DOHH2 (cell line): Measurements from ENCODE around the gene FAM53A.

Experiments used
- H3F3A ChIP-seq: fragments of 200-600 bp; sonication (generic), shearing (Covaris generic); 2 replicates; pipeline ENCODE4 v1.6.0; 2016; ENCODE audit warnings: antibody characterized with exemption, mild to moderate bottlenecking; ENCODE audit not compliant: control insufficient read depth, insufficient read depth
- H3K27ac ChIP-seq: fragments of 200-600 bp; sonication (generic); 2 replicates; pipeline ENCODE4 v1.5.1; 2014; ENCODE audit warnings: low read depth, mild to moderate bottlenecking, low read length, moderate library complexity
- H3K27me3 ChIP-seq: fragments of 200-600 bp; sonication (generic); 2 replicates; pipeline ENCODE4 v1.6.1; 2014; ENCODE audit warnings: mild to moderate bottlenecking, low read length, mixed read lengths; ENCODE audit not compliant: control insufficient read depth
- H3K36me3 ChIP-seq: fragments of 200-600 bp; sonication (generic); 2 replicates; pipeline ENCODE4 v1.6.1; 2014; ENCODE audit warnings: mild to moderate bottlenecking, low read length, moderate library complexity, mixed read lengths; ENCODE audit not compliant: control insufficient read depth
- H3K4me1 ChIP-seq: fragments of 200-600 bp; sonication (generic); 2 replicates; pipeline ENCODE4 v1.6.1; 2014; ENCODE audit warnings: mild to moderate bottlenecking, low read length, mixed read lengths; ENCODE audit not compliant: control insufficient read depth
- H3K4me2 ChIP-seq: fragments of 200-600 bp; sonication (generic); 2 replicates; pipeline ENCODE4 v1.6.0; 2014; ENCODE audit warnings: mild to moderate bottlenecking, low read length, moderate library complexity
- H3K4me3 ChIP-seq: fragments of 200-600 bp; sonication (generic); 2 replicates; pipeline ENCODE4 v1.5.1; 2014; ENCODE audit warnings: mild to moderate bottlenecking, low read length, mixed read lengths
- H3K79me2 ChIP-seq: fragments of 200-600 bp; sonication (generic); 2 replicates; pipeline ENCODE4 v1.6.1; 2014; ENCODE audit warnings: mild to moderate bottlenecking, low read length, mixed read lengths; ENCODE audit not compliant: control insufficient read depth
- H3K9me2 ChIP-seq: fragments of 200-600 bp; sonication (generic); replicated peaks from 2 replicates; pipeline ENCODE4 v1.6.1; 2014; ENCODE audit warnings: mild to moderate bottlenecking, low read length, mixed read lengths; ENCODE audit not compliant: control insufficient read depth
- H3K9me3 ChIP-seq: fragments of 200-600 bp; sonication (generic); 2 replicates; pipeline ENCODE4 v1.6.1; 2014; ENCODE audit warnings: antibody characterized with exemption, low read length, mixed read lengths; ENCODE audit not compliant: control insufficient read depth, insufficient read depth
- H4K20me1 ChIP-seq: fragments of 200-600 bp; sonication (generic); 2 replicates; pipeline ENCODE4 v1.6.0; 2014; ENCODE audit warnings: low read depth, mild to moderate bottlenecking, antibody characterized with exemption, low read length, moderate library complexity; ENCODE audit not compliant: control insufficient read depth, insufficient read depth
- EZH2phosphoT487 ChIP-seq: fragments of 200-600 bp; sonication (generic); IDR thresholded peaks from 2 replicates; pipeline ENCODE4 v1.6.1; 2017; ENCODE audit warnings: borderline replicate concordance, mild to moderate bottlenecking, antibody characterized with exemption, low read length, moderate library complexity, mixed read lengths
- TF ChIP-seq, protein P1 (sequence below): fragments of 200-600 bp; sonication (generic); IDR thresholded peaks from one replicate; pipeline ENCODE4 v1.5.1; 2014; ENCODE audit warnings: antibody characterized with exemption, mild to moderate bottlenecking, low read depth, low read length; ENCODE audit not compliant: poor library complexity, severe bottlenecking

FAM53A gene

DNA sequence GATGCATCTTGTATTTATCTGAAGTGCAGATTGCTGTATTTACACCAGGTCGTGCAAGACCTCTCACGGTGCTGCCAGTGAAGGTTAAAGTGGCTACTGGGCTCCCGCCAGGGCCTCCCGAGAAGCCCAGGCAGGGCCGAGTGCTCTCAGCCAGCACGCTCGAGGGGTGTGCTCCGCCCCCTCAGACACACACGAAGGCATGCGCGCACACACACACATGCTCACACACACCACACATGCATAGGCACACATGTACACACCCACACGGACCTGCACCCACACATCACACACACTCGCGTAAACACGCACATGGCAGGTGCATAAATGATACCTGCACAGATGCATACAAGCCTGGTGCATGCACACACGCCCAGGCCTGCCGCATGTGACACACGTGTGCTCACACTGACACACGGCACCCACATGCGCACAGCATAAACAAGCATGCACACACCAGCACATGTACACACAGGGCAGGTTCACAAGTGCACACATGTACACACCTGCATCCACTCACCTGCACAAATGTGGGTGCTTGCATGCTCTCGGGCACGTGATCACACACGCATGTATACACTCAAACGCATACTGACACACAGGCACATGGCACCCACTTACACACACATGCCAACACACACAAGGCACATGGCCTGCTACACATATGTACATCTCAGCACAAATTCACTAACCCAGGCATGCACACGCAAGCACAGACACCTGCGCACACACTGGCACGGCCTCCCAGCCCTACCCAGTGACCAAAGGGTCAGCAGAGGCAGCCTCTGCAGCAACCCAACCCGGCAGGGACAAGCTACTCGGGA is 71.6 kb downstream of the FAM53A start:
- Histone ChIP-seq H4K20me1 (no peaks in the 10 kb centered on the region), H3K9me3 (no peaks in the 10 kb centered on the region), H3K4me1 (no peaks in the 10 kb centered on the region), H3K4me2 (no peak overlapping the region), H3F3A (no peaks in the 10 kb centered on the region), H3K27ac (no peak overlapping the region), H3K79me2 (no peaks in the 10 kb centered on the region), H3K36me3 (no peaks in the 10 kb centered on the region), H3K4me3 (no peak overlapping the region), H3K9me2 (no peaks in the 10 kb centered on the region), H3K27me3 (no peaks in the 10 kb centered on the region)
- TF ChIP-seq, protein P1, sequence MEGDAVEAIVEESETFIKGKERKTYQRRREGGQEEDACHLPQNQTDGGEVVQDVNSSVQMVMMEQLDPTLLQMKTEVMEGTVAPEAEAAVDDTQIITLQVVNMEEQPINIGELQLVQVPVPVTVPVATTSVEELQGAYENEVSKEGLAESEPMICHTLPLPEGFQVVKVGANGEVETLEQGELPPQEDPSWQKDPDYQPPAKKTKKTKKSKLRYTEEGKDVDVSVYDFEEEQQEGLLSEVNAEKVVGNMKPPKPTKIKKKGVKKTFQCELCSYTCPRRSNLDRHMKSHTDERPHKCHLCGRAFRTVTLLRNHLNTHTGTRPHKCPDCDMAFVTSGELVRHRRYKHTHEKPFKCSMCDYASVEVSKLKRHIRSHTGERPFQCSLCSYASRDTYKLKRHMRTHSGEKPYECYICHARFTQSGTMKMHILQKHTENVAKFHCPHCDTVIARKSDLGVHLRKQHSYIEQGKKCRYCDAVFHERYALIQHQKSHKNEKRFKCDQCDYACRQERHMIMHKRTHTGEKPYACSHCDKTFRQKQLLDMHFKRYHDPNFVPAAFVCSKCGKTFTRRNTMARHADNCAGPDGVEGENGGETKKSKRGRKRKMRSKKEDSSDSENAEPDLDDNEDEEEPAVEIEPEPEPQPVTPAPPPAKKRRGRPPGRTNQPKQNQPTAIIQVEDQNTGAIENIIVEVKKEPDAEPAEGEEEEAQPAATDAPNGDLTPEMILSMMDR, result no peak
- no peak for TF ChIP-seq EZH2phosphoT487

DNA sequence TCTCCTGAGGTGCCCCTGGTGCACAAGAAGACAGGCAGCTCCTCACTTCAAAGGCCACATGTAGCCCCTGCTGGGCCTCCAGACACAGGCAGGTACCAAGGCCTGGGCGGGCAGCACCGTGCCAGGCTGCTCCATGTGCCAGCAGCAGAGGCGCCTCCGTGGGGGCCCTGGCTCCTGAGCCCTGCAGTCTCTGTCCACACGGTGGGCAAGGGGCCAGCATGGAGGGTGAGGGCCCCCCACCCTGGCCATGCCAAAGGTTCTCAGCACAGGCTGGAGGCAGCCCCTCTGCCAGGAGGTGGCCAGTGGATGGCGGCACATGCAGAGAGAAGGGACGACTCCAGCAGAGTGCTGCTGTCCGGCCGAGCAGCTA is 72.6 kb downstream of the FAM53A start:
- Histone ChIP-seq H3K27me3 (no peaks in the 10 kb centered on the region), H3K4me2 (no peak overlapping the region), H3K36me3 (no peaks in the 10 kb centered on the region), H3K4me1 (no peaks in the 10 kb centered on the region), H3F3A (no peaks in the 10 kb centered on the region), H3K9me3 (no peaks in the 10 kb centered on the region), H3K27ac (no peak overlapping the region), H3K9me2 (no peaks in the 10 kb centered on the region), H4K20me1 (no peaks in the 10 kb centered on the region), H3K79me2 (no peaks in the 10 kb centered on the region), H3K4me3 (no peak overlapping the region)
- no peak for TF ChIP-seq EZH2phosphoT487
- TF ChIP-seq, protein P1, result no peak

DNA sequence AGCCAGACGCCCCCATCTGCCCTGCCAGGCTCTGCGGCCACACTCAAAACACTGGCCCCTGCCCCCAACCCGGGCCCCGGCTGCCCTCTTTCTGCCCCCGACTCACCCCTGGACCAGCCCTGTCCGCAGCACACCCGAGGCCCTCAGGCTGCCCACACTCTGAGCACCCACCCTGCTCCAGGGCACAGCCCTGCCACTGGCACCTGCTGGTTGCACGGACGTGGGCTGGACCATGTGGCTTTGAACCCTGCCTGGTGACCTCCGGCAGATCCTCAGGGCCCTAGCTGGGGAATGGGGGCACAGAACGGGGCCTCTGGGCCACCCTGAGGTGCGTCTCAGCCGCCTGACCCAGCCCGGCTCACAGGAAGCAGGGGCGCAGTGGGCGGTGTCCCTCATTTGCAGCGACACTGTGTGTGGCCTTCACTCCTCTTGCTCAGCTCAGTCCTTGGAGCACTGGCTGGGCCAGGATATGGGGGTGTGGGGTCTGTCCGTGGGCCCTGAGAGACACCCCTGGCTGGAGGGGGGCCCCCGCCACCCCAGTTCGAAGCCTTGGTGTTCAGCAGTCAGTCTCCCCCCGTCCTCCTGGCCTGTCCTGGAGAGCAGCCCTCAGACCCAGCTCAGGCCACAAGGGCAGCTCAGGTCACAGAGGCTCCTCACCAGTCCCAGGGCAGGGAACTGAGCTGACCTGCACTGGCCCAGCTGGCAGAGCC is 73.2 kb downstream of the FAM53A start:
- no peaks in the 10 kb centered on the region for H3K9me3 ChIP-seq
- TF ChIP-seq EZH2phosphoT487, result no peak
- TF ChIP-seq, protein P1, result no peak
- H3K79me2 ChIP-seq, result no peaks in the 10 kb centered on the region

More for the DNA sequence above, 73.2 kb downstream of the FAM53A start:
- Histone ChIP-seq H3K9me2 (no peaks in the 10 kb centered on the region), H4K20me1 (no peaks in the 10 kb centered on the region), H3K4me3 (no peak overlapping the region), H3K27me3 (no peaks in the 10 kb centered on the region), H3K4me2 (no peak overlapping the region), H3K36me3 (no peaks in the 10 kb centered on the region), H3K4me1 (no peaks in the 10 kb centered on the region), H3F3A (no peaks in the 10 kb centered on the region), H3K27ac (no peak overlapping the region)
